Muscle layer of duodenum (tissue), 2 donors: ENCODE data around the gene FANCF.
A peak's percentile ranks its signal among the peaks of the same experiment; 100 is the strongest.
"Not testable (repeated sequence)": the region's sequence is repeated elsewhere in the genome, so short reads cannot be mapped to it uniquely, and the experiment has no call there.

Experiments
- H3K27ac ChIP-seq: one replicate; pipeline ENCODE4 v1.7.0; 2013; ENCODE audit warnings: mild to moderate bottlenecking, low read length
- H3K27me3 ChIP-seq: one replicate; pipeline ENCODE4 v1.7.0; 2013; ENCODE audit warnings: low read depth, mild to moderate bottlenecking, control low read depth, low read length
- H3K36me3 ChIP-seq, 2 donors: one replicate each; pipeline ENCODE4 v1.7.0; 2013; ENCODE audit warnings: low read length in 2 of 2, control low read depth in 1 of 2, mild to moderate bottlenecking in 1 of 2; ENCODE audit not compliant: insufficient read depth in 2 of 2, control insufficient read depth in 1 of 2
- H3K4me1 ChIP-seq, 2 donors: one replicate each; pipeline ENCODE4 v1.7.0; 2013; ENCODE audit warnings: low read length in 2 of 2, mild to moderate bottlenecking in 2 of 2, control low read depth in 1 of 2, moderate library complexity in 1 of 2; ENCODE audit not compliant: insufficient read depth in 2 of 2, control insufficient read depth in 1 of 2
- H3K4me3 ChIP-seq, 2 donors: one replicate each; pipeline ENCODE4 v1.7.0; 2013; ENCODE audit warnings: low read length in 2 of 2, low read depth in 1 of 2, mild to moderate bottlenecking in 1 of 2
- H3K9me3 ChIP-seq, 2 donors: one replicate each; pipeline ENCODE4 v1.7.0; 2013; ENCODE audit warnings: low read length in 2 of 2, control low read depth in 1 of 2, mild to moderate bottlenecking in 1 of 2; ENCODE audit not compliant: control insufficient read depth in 1 of 2
- donor health status: healthy.

FANCF gene

DNA sequence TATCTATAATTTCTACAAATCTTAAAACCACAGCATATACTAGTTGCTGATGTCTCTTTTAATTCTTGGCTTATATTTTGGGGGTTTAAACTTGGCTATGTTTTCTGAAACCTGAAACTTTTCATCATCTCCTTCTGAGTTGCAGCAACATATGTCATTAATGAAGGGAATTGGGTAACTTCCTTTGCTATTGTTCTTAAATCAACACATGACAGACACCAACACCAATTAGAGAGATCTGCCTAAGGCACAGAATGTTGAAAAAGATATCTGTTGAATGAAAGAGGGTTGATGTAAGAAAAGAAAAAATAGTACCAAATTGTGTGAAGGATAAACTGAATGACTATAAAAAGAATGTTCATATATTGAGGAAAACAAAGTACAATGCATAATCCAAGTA, 30.5 kb upstream of the FANCF start:
- Histone ChIP-seq H3K27me3 (no peaks in the 10 kb centered on the region), H3K9me3 (no peaks in the 10 kb centered on the region), H3K36me3 (no peaks in the 10 kb centered on the region), H3K27ac (no peak overlapping the region), H3K4me3 (no peak overlapping the region), H3K4me1 (no peaks in the 10 kb centered on the region)

DNA sequence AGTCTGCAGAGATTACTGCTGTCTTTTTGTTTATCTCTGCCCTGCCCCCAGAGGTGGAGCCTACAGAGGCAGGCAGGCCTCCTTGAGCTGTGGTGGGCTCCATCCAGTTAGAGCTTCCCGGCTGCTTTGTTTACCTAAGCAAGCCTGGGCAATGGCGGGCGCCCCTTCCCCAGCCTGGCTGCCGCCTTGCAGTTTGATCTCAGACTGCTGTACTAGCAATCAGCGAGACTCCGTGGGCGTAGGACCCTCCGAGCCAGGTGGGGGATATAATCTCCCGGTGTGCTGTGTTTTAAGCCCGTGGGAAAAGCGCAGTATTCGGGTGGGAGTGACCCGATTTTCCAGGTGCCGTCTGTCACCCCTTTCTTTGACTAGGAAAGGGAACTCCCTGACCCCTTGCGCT, 26.7 kb upstream of the FANCF start:
- not testable (repeated sequence) for H3K27ac ChIP-seq

DNA sequence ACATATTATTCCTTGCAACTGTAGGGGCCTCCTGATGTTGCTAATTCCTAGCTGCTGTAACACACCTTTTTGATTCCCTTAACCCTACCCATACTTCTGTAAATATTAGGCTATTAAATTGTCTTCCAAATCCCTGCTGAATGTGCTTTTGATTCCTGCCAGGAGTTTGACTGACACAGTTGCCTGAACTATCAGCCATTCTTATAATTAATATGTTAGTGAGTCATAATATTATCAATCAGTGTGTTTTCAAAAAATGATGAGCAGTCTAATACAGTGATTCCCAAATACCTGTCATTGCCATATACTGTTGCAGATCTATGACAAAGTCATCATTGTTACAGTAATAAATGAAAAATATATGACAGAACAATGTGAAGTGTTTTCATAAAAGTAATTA, 15.9 kb upstream of the FANCF start:
- Histone ChIP-seq H3K9me3 (no peaks in the 10 kb centered on the region), H3K4me1 (no peaks in the 10 kb centered on the region), H3K27ac (no peak overlapping the region), H3K36me3 (no peaks in the 10 kb centered on the region), H3K27me3 (no peaks in the 10 kb centered on the region), H3K4me3 (no peak overlapping the region)

More for the DNA sequence above, 26.7 kb upstream of the FANCF start:
- not testable (repeated sequence) for H3K4me1 ChIP-seq, H3K36me3 ChIP-seq, H3K27me3 ChIP-seq, H3K4me3 ChIP-seq, H3K9me3 ChIP-seq

DNA sequence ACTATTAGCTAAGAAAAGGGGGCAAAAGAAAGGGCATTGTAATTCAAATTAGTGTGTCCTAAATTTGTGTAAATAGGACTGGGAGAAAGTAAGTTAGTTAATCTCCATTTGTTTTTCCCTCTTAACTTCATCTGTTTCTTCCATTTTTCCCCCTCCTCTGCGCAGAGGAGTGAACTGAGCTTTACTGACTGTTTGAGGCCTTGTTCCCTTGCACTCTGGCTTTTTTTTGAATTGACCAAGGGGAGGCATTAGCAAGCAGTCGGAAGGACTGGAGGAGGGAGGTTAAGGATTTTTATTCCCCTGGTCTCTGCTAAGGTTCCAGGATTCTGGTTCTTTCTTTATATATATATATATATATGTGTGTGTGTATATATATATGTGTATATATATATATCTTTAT, 15.2 kb upstream of the FANCF start:
- no peaks in the 10 kb centered on the region for H3K27me3 ChIP-seq
- no peaks in the 10 kb centered on the region for H3K9me3 ChIP-seq
- H3K4me1 ChIP-seq: no peaks in the 10 kb centered on the region
- H3K27ac ChIP-seq: no peak overlapping the region
- no peak overlapping the region for H3K4me3 ChIP-seq
- H3K36me3 ChIP-seq: no peaks in the 10 kb centered on the region

DNA sequence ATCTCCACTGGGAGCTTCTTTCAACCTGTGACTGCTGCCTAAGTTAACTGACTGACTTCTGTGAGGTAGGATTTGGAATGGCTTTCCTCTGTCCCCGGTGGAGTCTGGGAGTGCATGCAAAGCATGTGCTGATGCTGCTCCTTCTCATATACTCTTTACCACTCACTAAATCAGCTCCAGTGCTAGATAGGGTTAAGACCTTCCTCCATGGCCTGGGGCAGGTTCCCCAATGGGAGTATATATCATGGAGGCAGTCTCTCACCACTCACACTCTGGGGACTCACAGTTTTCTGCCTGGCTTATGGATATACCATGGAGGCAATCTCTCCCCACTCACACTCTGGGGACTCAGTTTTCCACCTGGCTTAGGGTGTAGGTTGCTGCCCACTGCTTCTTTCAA, 10.1 kb upstream of the FANCF start:
- Histone ChIP-seq H3K4me1 (no peaks in the 10 kb centered on the region), H3K36me3 (no peaks in the 10 kb centered on the region), H3K27ac (no peak overlapping the region), H3K27me3 (no peaks in the 10 kb centered on the region), H3K4me3 (no peak overlapping the region), H3K9me3 (no peaks in the 10 kb centered on the region)

DNA sequence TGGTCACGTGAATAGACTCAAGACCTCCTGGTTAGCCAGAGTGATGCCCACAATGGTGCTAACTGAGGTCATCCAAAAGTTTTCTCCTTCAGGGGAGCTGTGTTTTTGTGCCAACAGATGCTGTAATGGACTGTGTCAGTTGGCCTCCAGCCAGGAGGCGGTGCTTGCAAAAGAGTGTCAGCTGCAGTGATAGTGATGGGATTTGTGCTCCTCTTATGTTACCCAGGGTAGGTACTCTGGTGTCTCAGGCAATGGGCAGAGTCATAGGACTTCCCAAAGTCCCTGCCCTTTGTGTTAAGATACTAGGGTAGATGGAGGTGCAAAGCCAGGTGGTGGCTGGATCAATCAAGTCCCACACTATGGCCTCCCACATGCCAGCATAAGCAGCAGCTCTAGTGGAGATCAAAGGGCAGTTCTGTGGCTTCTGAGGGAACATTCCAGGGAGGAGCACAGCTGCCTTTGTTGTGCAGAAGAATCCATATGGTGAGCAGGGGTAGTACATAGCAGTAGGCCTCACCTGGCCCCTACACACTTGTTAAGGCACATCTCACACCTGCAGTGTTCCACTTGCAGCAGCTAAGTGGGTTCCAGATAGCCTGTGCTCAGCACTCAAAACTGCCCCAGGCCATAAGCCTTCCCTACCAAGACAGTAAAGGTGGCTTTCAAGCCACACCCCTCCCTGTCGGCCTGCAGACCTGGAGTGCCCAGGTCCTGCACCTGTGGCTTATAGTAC, 9.4 kb upstream of the FANCF start:
- no peak overlapping the region for H3K27ac ChIP-seq
- H3K36me3 ChIP-seq: no peaks in the 10 kb centered on the region
- H3K27me3 ChIP-seq: no peaks in the 10 kb centered on the region
- no peak overlapping the region for H3K4me3 ChIP-seq
- H3K4me1 ChIP-seq: no peaks in the 10 kb centered on the region
- no peaks in the 10 kb centered on the region for H3K9me3 ChIP-seq

DNA sequence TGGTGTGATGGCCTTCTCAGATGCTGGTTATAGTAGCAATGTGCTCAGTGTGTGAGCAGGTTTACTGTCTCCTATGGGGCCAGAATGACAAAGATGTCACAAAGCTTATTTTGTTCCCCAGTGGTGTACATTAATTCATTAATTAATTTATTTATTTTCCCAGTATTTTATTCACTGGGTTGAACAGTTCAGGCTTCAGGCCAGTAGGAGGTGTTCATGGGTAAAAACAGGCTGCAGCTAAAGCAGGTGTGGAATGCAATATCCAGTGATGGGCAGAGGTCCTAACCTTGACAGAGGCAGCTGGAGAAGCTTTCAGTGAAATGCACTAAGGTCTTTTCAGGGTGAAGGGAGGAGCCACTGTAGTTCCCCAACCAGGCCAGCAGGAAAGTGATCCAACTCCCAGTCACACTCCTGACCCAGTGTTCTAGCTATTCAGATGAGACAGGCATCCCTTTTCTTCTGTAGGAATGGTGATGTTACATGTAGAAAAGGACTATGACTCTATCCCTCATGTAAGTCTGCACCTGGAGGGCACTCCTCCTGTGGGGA, 7.8 kb upstream of the FANCF start:
- no peaks in the 10 kb centered on the region for H3K36me3 ChIP-seq
- H3K4me3 ChIP-seq: no peak overlapping the region
- H3K27me3 ChIP-seq: no peaks in the 10 kb centered on the region
- H3K27ac ChIP-seq: no peak overlapping the region
- H3K4me1 ChIP-seq: no peaks in the 10 kb centered on the region
- H3K9me3 ChIP-seq: no peaks in the 10 kb centered on the region

DNA sequence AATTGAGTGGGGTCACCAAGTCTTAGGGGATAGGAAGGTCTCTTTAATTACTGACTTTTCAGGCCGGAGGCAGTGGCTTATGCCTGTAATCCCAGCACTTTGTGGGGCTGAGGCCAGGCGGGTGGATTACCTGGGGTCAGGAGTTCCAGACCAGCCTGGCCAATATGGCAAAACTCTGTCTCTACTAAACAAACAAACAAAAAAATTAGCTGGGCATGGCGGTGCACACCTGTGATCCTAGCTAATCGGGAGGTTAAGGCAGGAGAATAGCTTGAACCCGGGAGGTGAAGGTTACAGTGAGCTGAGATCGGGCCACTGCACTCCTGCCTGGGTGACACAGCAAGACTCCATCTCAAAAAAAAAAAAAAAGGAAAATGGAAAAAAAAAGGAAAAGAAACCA, 1.8 kb upstream of the FANCF start:
- Histone ChIP-seq H3K27ac (no peak overlapping the region), H3K4me3 (no peak overlapping the region)

DNA sequence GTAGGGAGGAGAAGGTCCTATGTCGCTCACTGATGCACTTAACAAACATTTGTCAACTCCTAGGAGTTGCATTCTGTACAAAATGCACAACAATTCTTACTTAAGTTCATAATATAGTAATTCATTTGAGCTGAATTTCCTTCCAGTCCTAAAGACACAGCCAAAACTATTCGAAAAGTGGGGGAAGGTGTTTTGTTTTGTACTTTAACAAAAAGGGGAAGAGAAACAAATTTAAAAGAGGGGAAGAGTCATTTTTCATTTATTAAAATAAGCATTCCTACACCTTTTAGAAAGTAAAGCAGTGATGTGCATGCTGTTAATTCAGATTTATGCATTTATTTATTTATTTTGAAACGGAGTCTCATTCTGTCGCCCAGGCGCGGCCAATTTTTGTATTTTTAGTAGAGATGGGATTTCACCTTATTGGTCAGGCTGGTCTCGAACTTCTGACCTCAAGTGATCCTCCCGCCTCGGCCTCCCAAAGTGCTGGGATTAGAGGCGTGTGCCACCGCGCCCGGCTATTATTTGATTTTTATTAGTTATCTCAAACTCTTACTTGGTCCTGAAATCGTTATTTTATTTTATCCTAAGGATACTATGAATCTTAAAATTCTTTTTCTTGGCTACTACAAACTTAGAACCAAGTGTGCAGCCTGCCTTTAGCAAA, 1.1 kb upstream of the FANCF start:
- peaks cover 8 to 12% of the 10 kb centered on the region in 2 donors for H3K4me1 ChIP-seq
- H3K36me3 ChIP-seq: no peaks in the 10 kb centered on the region
- peak overlapping the region in 1 of 2 donors; percentile 92 for H3K4me3 ChIP-seq
- H3K27ac ChIP-seq: peak overlapping the region; percentile 98
- no peaks in the 10 kb centered on the region for H3K9me3 ChIP-seq
- H3K27me3 ChIP-seq: no peaks in the 10 kb centered on the region

More for the DNA sequence above, 1.8 kb upstream of the FANCF start:
- Histone ChIP-seq H3K36me3 (no peaks in the 10 kb centered on the region), H3K27me3 (no peaks in the 10 kb centered on the region), H3K4me1 (peaks cover 8 to 12% of the 10 kb centered on the region in 2 donors), H3K9me3 (no peaks in the 10 kb centered on the region)

DNA sequence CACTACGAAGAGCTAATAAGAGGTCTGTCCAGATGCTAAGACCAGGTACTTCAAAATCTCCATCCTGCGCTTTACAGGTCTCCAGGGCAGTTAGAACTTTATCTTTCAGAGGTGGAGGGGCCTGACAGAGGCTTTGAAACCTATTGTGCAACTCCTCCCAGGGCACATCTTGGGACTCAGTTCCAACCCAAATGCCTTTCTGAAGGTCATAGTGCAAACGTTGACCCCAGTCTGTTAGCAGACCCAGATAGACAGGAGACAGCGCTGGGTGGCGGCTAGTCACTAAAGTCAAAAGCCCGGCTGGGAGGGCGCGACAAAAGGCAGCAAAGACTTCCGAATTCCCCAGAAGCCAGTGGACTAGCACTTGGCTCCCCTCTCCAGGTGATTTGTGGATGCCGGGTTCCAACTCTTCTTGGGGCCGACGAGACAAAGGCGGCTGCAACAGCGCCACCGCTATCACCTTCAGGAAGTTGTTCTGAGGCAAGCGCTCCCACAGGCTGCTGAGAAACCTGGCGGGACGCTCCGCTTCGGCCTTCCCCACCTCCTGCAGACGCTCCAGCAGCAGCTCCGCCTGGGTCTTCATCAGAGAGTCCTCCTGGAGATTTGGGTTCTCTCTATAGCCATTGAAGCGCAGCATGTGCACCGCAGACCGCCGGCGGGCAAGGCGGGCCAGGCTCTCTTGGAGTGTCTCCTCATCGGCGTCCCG, 728 bp downstream of the FANCF start:
- H3K4me1 ChIP-seq: peaks cover 8 to 12% of the 10 kb centered on the region in 2 donors

DNA sequence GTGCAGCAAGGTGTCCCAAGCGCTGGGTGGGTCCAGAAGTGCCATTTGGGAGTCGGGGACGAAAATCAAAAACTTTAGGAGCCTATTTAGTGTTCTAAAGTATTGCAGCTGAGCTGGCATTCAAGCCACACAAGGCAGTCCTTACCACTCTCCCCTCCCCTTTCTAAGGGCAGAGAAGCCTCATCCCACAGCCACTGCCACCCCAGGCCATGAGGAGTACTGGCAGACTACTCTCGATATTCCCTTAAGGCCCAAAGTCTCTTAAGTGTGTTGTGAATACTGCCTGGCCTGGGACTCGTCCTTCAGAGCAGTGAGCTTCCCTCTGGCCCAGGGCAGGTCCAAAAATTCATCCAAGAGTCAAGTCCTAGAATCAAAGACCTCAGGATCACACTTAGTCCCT, 7.8 kb downstream of the FANCF start:
- no peaks in the 10 kb centered on the region for H3K36me3 ChIP-seq
- no peak overlapping the region for H3K27ac ChIP-seq
- H3K4me1 ChIP-seq: no peaks in the 10 kb centered on the region
- H3K9me3 ChIP-seq: peaks cover 0 to 2% of the 10 kb centered on the region in 2 donors
- H3K4me3 ChIP-seq: no peak overlapping the region
- H3K27me3 ChIP-seq: no peaks in the 10 kb centered on the region

More for the DNA sequence above, 728 bp downstream of the FANCF start:
- Histone ChIP-seq H3K27me3 (no peaks in the 10 kb centered on the region), H3K4me3 (peak overlapping the region; percentile 92 to 98), H3K36me3 (no peaks in the 10 kb centered on the region), H3K9me3 (no peaks in the 10 kb centered on the region), H3K27ac (peak overlapping the region; percentile 98)
